Endothelial cell of umbilical vein (primary cell): ENCODE data around the gene CHST15. TPM values are rescaled to one million over a fixed set of nuclear protein-coding genes. Genes with fewer than 3 reads are reported as not detected.

Experiments used
- BruUV-seq: library from RNA; stranded (reverse); fragments of 400-500 nt; replicated peaks from 2 replicates; lab custom pipeline; 2021; lab: Mats Ljungman, UMichigan
- CTCF ChIA-PET: fragments of 300-600, 350-600 bp; sonication (Branson Sonifier 250); formaldehyde crosslinking; loops from one replicate; lab custom pipeline; 2021; ENCODE audit warnings: antibody characterized with exemption, inconsistent platforms; lab: Charles Lee
- POLR2A ChIA-PET: fragments of 300-600, 350-600 bp; sonication (Branson Sonifier 250); formaldehyde crosslinking; loops from one replicate; lab custom pipeline; 2021; ENCODE audit warnings: antibody characterized with exemption, inconsistent platforms; lab: Charles Lee
- DNase-seq: peaks from one replicate; pipeline ENCODE4 v3.0.0-alpha.2; 2011; ENCODE audit warnings: low read depth, low spot score
- FAIRE-seq: peaks from 2 replicates; lab custom pipeline; 2011; peaks lifted over from hg19 to GRCh38; lab: Jason Lieb, UNC
- H2AFZ ChIP-seq: 2 replicates; pipeline ENCODE4 v1.6.0; 2012; ENCODE audit warnings: low read depth, low read length, control low read depth, inconsistent platforms
- H3K27ac ChIP-seq: 2 replicates; pipeline ENCODE4 v1.5.1; 2011; ENCODE audit warnings: low read depth, mild to moderate bottlenecking, control low read depth, low read length, moderate library complexity; ENCODE audit not compliant: insufficient read depth
- H3K27me3 ChIP-seq, 2 experiments: 2 replicates each; pipeline versions ENCODE4 v1.6.0 to v1.6.1; 2011; ENCODE audit warnings: low read length in 2 of 2, mixed read lengths in 1 of 2; ENCODE audit not compliant: control insufficient read depth in 2 of 2, insufficient read depth in 2 of 2
- H3K36me3 ChIP-seq, 2 experiments: 2 replicates in 1 of 2; 3 replicates in 1 of 2; pipeline ENCODE4 v1.5.1; 2011; ENCODE audit warnings: low read length in 2 of 2, mild to moderate bottlenecking in 1 of 2, moderate library complexity in 1 of 2; ENCODE audit not compliant: control insufficient read depth in 2 of 2, insufficient read depth in 2 of 2; ENCODE audit errors: extremely low read depth in 1 of 2
- H3K4me1 ChIP-seq: 3 replicates; pipeline ENCODE4 v1.5.1; 2011; ENCODE audit warnings: mild to moderate bottlenecking, low read length; ENCODE audit not compliant: control insufficient read depth, insufficient read depth; ENCODE audit errors: extremely low read depth
- H3K4me2 ChIP-seq: 2 replicates; pipeline ENCODE4 v1.6.1; 2011; ENCODE audit warnings: low read length, control low read depth, mixed read lengths; ENCODE audit not compliant: insufficient read depth
- H3K4me3 ChIP-seq, 3 experiments: fragments of 200-600 bp in 1 of 3; sonication (generic), shearing (Covaris generic) in 1 of 3; replicated peaks in 1 of 3; 2 replicates each; pipeline ENCODE4 v1.5.1; 2011 to 2016; ENCODE audit warnings: control low read depth in 3 of 3, low read length in 3 of 3, mild to moderate bottlenecking in 2 of 3, inconsistent platforms in 1 of 3, low read depth in 1 of 3, moderate library complexity in 1 of 3; ENCODE audit not compliant: insufficient read depth in 1 of 3
- H3K79me2 ChIP-seq: 2 replicates; pipeline ENCODE4 v1.6.0; 2012; ENCODE audit warnings: low read length, inconsistent platforms; ENCODE audit not compliant: control insufficient read depth, insufficient read depth
- H3K9ac ChIP-seq: replicated peaks from 2 replicates; pipeline ENCODE3; 2011; ENCODE audit warnings: low read length, control low read depth; ENCODE audit not compliant: insufficient read depth; ENCODE audit errors: extremely low read depth
- H3K9me1 ChIP-seq: replicated peaks from 3 replicates; pipeline ENCODE4 v1.6.0; 2011; ENCODE audit warnings: mild to moderate bottlenecking, low read length; ENCODE audit not compliant: control insufficient read depth, insufficient read depth; ENCODE audit errors: extremely low read depth
- H3K9me3 ChIP-seq: replicated peaks from 2 replicates; pipeline ENCODE4 v1.5.1; 2012; ENCODE audit warnings: low read length, inconsistent platforms; ENCODE audit not compliant: control insufficient read depth, insufficient read depth
- H4K20me1 ChIP-seq: replicated peaks from 2 replicates; pipeline ENCODE3; 2011; ENCODE audit warnings: mild to moderate bottlenecking, low read length; ENCODE audit not compliant: control insufficient read depth, insufficient read depth; ENCODE audit errors: extremely low read depth
- CTCF ChIP-seq, 2 donors: IDR thresholded peaks; 1 replicate in 1 of 2; 2 replicates in 1 of 2; pipeline ENCODE4 v1.5.1; 2011; ENCODE audit warnings: low read length in 2 of 2, mild to moderate bottlenecking in 2 of 2, moderate library complexity in 2 of 2, control low read depth in 1 of 2, inconsistent platforms in 1 of 2, low read depth in 1 of 2; ENCODE audit not compliant: insufficient read depth in 1 of 2; ENCODE audit errors: extremely low read depth in 1 of 2
- EZH2 ChIP-seq: IDR thresholded peaks from 2 replicates; pipeline ENCODE4 v1.6.1; 2012; ENCODE audit warnings: borderline replicate concordance, low read depth, mild to moderate bottlenecking, moderate library complexity, low read length, inconsistent platforms; ENCODE audit not compliant: severe bottlenecking
- FOS ChIP-seq: IDR thresholded peaks from 2 replicates; pipeline ENCODE4 v1.6.1; 2011; ENCODE audit warnings: mild to moderate bottlenecking, low read length, moderate library complexity, borderline replicate concordance; ENCODE audit not compliant: insufficient read depth
- GATA2 ChIP-seq: IDR thresholded peaks from 2 replicates; pipeline ENCODE4 v1.7.0; 2011; ENCODE audit warnings: low read depth, mild to moderate bottlenecking, moderate library complexity, mixed read lengths, low read length; ENCODE audit not compliant: insufficient read length, insufficient read depth
- JUN ChIP-seq: IDR thresholded peaks from 2 replicates; pipeline ENCODE4 v1.6.1; 2011; ENCODE audit warnings: borderline replicate concordance, low read depth; ENCODE audit not compliant: insufficient read length, insufficient read depth
- MYC ChIP-seq: IDR thresholded peaks from one replicate; pipeline ENCODE4 v1.6.1; 2011; ENCODE audit warnings: mild to moderate bottlenecking, low read depth, low read length
- POLR2A ChIP-seq: IDR thresholded peaks from 2 replicates; pipeline ENCODE4 v1.6.1; 2012; ENCODE audit warnings: low read depth, mild to moderate bottlenecking, control low read depth, low read length
- POLR2AphosphoS5 ChIP-seq: IDR thresholded peaks from 2 replicates; pipeline ENCODE4 v1.6.1; 2012; ENCODE audit warnings: low read depth, mild to moderate bottlenecking, control low read depth, low read length, moderate library complexity; ENCODE audit not compliant: insufficient read depth
- dilution Hi-C: fragments of 300-500 bp; cut with MboI; formaldehyde crosslinking; loops from one replicate; pipeline ENCODE4 v1.15.0; 2019; ENCODE audit warnings: low sequenced_read_pairs; ENCODE audit not compliant: extremely low pct_ligation_motif_present
- intact Hi-C: fragments of 100-400 bp; cut with micrococcal nuclease; formaldehyde crosslinking; loops from one replicate; pipeline ENCODE4 v1.10.0; 2022
- polyA plus RNA-seq, 4 experiments: library from polyadenylated mRNA; depleted of rRNA in 3 of 4; stranded (reverse) in 3 of 4; unstranded in 1 of 4; fragments of >200 nt; gene quantifications; 2 replicates each; pipeline versions ENCODE4 v1.2.1 to v1.2.3, GENCODE V29; 2011 to 2012; ENCODE audit warnings: missing spikeins in 1 of 4
- total RNA-seq: library from RNA; stranded (reverse); gene quantifications from 2 replicates; pipeline ENCODE4 v1.2.3, GENCODE V29; 2021
- TF ChIP-seq, protein P1 (sequence below): IDR thresholded peaks from 2 replicates; pipeline ENCODE4 v1.6.1; 2011; ENCODE audit not compliant: insufficient read depth, insufficient read length

The CHST15 gene
- total and polyA plus RNA-seq, 2 donors (not counting 3 experiments of a cell fraction or from before 2014, with no cell fraction given): 23.1 to 29.2 TPM

GRCh38 chr10:124022066-124022465, 71.3 kb downstream of the CHST15 start:
- no TSS peak for BruUV-seq

More at GRCh38 chr10:124022066-124022465, 71.3 kb downstream of the CHST15 start:
- dilution Hi-C loops (no loop called here), intact Hi-C loops (no loop called here)
- no peak overlapping the region for H2AFZ ChIP-seq
- no peaks in the 10 kb centered on the region for H3K9me1 ChIP-seq
- no peak overlapping the region for H3K4me3 ChIP-seq
- no peak overlapping the region for H3K27ac ChIP-seq
- peaks cover 0 to 6% of the 10 kb centered on the region in 2 experiments for H3K36me3 ChIP-seq
- H3K9me3 ChIP-seq: no peaks in the 10 kb centered on the region
- FAIRE-seq (no peak), DNase-seq (no peak)
- CTCF ChIA-PET: no interaction called here
- TF ChIP-seq POLR2AphosphoS5 (no peak), JUN (no peak), POLR2A (no peak), CTCF (IDR thresholded peaks at IDR 0.05; ENCODE audit: extremely low read depth in 1 of 2, insufficient read depth in 1 of 2, low read depth in 1 of 2, low read length in 2 of 2) (no peak), MYC (no peak), EZH2 (no peak), FOS (no peak), GATA2 (no peak)
- TF ChIP-seq, protein P1, sequence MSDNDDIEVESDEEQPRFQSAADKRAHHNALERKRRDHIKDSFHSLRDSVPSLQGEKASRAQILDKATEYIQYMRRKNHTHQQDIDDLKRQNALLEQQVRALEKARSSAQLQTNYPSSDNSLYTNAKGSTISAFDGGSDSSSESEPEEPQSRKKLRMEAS: no peak
- no peak overlapping the region for H3K9ac ChIP-seq
- no peak overlapping the region for H3K4me2 ChIP-seq
- no peaks in the 10 kb centered on the region for H4K20me1 ChIP-seq
- no peaks in the 10 kb centered on the region for H3K79me2 ChIP-seq
- POLR2A ChIA-PET: no interaction called here
- H3K27me3 ChIP-seq: no peaks in the 10 kb centered on the region
- H3K4me1 ChIP-seq: no peaks in the 10 kb centered on the region
